ENCODE measurements around the gene SPON1.

Gene SPON1

DNA sequence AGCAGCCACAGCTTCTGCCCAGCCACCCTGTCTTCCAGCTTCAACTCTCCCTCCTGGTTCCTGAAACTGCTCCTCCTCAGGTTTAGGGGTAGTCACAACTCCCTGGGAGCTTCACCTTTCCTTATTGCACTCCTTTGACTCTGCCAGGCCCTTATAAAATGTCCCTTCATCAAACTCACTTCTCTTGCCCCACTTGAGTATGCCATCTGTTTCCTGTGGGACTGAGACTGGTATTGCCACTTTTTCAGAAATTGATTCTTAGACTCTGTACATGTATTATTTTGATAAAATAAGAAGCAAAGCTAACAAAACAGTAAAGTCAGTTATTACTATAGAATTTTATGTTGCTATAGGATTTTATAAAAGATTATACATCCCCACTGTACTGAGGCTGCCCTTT lies 134.1 kb downstream of the SPON1 start:
- no peak overlapping the region for H3K4me3 ChIP-seq (ENCODE audit: low read depth, low read length)
- TF ChIP-seq, protein P1, sequence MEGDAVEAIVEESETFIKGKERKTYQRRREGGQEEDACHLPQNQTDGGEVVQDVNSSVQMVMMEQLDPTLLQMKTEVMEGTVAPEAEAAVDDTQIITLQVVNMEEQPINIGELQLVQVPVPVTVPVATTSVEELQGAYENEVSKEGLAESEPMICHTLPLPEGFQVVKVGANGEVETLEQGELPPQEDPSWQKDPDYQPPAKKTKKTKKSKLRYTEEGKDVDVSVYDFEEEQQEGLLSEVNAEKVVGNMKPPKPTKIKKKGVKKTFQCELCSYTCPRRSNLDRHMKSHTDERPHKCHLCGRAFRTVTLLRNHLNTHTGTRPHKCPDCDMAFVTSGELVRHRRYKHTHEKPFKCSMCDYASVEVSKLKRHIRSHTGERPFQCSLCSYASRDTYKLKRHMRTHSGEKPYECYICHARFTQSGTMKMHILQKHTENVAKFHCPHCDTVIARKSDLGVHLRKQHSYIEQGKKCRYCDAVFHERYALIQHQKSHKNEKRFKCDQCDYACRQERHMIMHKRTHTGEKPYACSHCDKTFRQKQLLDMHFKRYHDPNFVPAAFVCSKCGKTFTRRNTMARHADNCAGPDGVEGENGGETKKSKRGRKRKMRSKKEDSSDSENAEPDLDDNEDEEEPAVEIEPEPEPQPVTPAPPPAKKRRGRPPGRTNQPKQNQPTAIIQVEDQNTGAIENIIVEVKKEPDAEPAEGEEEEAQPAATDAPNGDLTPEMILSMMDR (IDR thresholded peaks at IDR 0.05; ENCODE audit: borderline replicate concordance, insufficient read depth, low read depth, low read length), result no peak

DNA sequence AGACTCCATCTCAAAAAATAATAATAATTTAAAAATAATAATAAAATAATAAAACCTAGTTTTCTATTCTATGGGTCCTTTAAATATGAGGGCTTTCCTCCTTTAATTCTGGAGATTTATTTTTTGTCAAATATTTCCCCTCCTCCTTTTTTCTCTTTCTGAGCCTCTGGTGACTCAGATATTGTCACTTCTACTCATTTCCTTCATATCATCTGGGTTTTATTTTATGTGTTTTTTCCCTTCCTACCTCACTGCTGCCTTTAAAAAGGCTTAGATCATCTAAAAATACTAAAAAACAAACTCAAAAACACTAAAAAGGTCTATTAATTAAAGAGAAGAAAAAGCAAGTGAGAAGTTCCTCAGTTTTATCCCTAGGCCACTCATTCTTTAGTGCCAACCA lies 138.9 kb downstream of the SPON1 start:
- TF ChIP-seq, protein P1 (IDR thresholded peaks at IDR 0.05; ENCODE audit: borderline replicate concordance, insufficient read depth, low read depth, low read length), result no peak

DNA sequence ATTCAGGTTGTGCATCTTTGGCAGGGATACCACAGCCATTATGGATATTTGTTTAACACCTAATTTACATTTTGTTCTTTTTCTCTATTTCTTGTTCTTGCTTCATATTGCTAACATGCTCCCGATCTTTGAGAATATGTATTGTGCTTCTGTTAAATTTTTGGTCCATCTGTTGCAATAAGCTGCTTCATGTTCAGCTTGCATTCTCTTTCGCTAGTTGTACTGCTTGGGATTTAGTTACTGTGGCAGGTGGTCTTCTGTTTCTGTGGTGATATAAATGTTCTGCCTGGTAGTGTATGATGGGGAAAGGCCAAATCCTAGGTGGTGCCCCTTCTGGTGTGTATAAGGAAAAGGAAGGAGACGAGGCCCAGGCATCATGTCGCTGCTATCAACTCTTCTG lies 140.2 kb downstream of the SPON1 start:
- TF ChIP-seq, protein P1 (IDR thresholded peaks at IDR 0.05; ENCODE audit: borderline replicate concordance, insufficient read depth, low read depth, low read length), result no peak
- no peak overlapping the region for H3K4me3 ChIP-seq (ENCODE audit: low read depth, low read length)

More for the DNA sequence above, 138.9 kb downstream of the SPON1 start:
- H3K4me3 ChIP-seq (ENCODE audit: low read depth, low read length), result no peak overlapping the region

DNA sequence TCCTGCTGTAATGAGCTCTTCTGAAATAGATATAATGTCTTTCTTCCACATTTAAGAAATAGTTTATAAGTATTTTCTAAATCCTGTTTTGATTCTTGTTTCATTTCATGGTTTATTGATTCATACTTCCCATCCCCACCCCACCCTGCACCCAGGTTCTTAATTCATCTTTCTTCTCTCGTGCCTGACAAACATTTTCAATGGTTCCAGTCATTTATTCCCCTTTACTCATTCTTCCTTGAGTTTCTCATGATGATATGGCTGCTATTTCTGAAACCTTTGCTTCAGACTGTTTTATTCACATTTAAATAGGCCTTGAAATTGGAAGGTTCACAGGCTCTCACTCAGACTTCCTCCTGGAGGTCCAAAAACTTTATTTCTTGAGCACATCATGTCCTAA lies 142.9 kb downstream of the SPON1 start:
- H3K4me3 ChIP-seq (ENCODE audit: low read depth, low read length), result no peak overlapping the region
- TF ChIP-seq, protein P1 (IDR thresholded peaks at IDR 0.05; ENCODE audit: borderline replicate concordance, insufficient read depth, low read depth, low read length), result no peak

DNA sequence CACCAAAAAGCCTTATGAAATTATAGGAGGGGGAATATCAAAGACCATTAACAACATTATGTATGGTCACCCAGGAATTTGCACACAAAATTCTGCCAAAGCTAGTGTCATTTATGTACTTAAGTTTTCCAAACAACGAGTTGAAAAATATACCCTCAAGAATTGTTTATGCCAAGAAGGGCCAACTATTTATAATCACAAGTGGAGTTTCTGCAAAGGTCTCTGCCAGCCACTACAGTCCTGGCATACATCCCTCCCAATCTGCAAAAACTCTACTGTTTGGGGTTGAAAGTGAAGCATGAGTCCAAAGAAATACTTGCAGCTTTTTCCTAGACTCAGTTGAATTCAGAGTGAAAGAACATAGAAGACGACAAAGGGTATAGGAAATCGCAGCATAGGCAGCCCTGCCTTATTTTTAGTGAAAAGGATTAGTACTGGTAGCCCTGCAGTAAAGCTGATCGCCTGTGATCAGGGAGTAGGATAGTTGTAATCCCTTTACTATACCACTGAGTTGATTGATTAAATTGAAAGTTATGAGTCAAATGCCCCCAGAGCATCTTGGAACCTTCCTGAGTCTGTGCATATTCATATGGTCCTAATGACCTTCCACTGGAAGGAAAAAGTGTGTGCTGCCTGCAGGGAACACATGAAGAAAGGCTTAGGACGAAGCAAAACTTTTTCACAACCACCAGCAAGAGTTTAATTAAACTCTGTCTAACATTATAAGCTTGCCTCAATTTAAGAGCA lies 144.0 kb downstream of the SPON1 start:
- H3K4me3 ChIP-seq (ENCODE audit: low read depth, low read length), result no peak overlapping the region
- TF ChIP-seq, protein P1 (IDR thresholded peaks at IDR 0.05; ENCODE audit: borderline replicate concordance, insufficient read depth, low read depth, low read length), result no peak

DNA sequence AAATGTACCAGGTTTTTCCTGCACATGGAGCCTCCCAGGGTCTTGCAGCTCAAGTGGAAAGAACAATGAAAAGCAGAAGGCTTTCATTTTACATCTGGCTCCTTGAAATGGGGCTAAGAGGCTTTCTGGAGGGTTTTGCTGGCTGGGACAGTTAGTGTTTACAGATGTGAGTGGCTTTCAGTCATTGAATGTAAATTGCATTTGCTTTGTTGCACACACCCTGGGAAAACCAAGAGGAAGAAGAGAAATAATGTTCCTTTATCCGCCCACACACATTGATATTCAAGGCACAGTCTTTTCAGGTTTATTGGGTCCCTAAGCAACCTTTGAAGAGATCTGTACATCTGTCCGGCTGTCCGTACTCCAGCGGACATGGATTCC lies 144.5 kb downstream of the SPON1 start:
- TF ChIP-seq, protein P1 (IDR thresholded peaks at IDR 0.05; ENCODE audit: borderline replicate concordance, insufficient read depth, low read depth, low read length), result no peak
- no peak overlapping the region for H3K4me3 ChIP-seq (ENCODE audit: low read depth, low read length)

DNA sequence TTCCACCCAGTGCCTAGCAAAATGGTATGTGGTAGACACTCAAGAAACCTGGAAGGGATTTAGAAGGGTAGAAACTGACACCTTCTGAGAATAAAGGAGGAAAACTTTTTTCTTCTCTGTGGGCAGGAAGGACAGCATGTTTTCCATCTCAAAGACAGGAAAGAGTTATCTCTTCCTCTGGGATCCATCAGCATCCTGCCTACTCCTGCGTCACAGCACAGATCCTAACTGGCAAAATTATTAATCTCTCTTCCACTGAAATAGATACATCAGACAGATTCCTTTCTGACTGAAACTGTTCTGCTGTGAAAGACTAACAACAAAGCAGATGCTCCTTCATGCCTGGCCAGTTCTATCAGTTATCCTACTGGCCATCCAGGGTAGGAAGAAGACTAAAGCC lies 147.2 kb downstream of the SPON1 start:
- H3K4me3 ChIP-seq (ENCODE audit: low read depth, low read length), result no peak overlapping the region
- TF ChIP-seq, protein P1 (IDR thresholded peaks at IDR 0.05; ENCODE audit: borderline replicate concordance, insufficient read depth, low read depth, low read length), result no peak

Measured in GM12875 (cell line).